ENCODE results near the gene COL26A1.

The COL26A1 gene

GRCh38 chr7:101373812-101374614, 11.3 kb downstream of the COL26A1 start:
- DNase-seq, result no peak

- no peak for DNase-seq
Measured at GRCh38 chr7:101374990-101375389, 12.3 kb downstream of the COL26A1 start.

- no peak for DNase-seq
Measured at GRCh38 chr7:101376601-101377000, 13.9 kb downstream of the COL26A1 start.

- DNase-seq, result no peak
Measured at GRCh38 chr7:101377189-101377736, 14.6 kb downstream of the COL26A1 start.

GRCh38 chr7:101378751-101379174, 16.1 kb downstream of the COL26A1 start:
- DNase-seq, result no peak

GRCh38 chr7:101379302-101379701, 16.6 kb downstream of the COL26A1 start:
- no peak for DNase-seq

GRCh38 chr7:101381549-101382111, 19.0 kb downstream of the COL26A1 start:
- DNase-seq, result no peak

- no peak for DNase-seq
Measured at GRCh38 chr7:101382937-101383336, 20.3 kb downstream of the COL26A1 start.

- DNase-seq, result no peak
Measured at GRCh38 chr7:101386177-101386557, 23.5 kb downstream of the COL26A1 start.

- DNase-seq, result no peak
Measured at GRCh38 chr7:101386558-101387231, 24.0 kb downstream of the COL26A1 start.

GRCh38 chr7:101390901-101391301, 28.2 kb downstream of the COL26A1 start:
- DNase-seq, result no peak

GRCh38 chr7:101391991-101392390, 29.3 kb downstream of the COL26A1 start:
- no peak for DNase-seq

- no peak for DNase-seq
Measured at GRCh38 chr7:101393865-101394264, 31.2 kb downstream of the COL26A1 start.

- no peak for DNase-seq
Measured at GRCh38 chr7:101395376-101395775, 32.7 kb downstream of the COL26A1 start.

- DNase-seq, result no peak
Measured at GRCh38 chr7:101397243-101397642, 34.6 kb downstream of the COL26A1 start.

- DNase-seq, result no peak
Measured at GRCh38 chr7:101397770-101398324, 35.2 kb downstream of the COL26A1 start.

GRCh38 chr7:101398396-101399289, 36.0 kb downstream of the COL26A1 start:
- no peak for DNase-seq

GRCh38 chr7:101399759-101400158, 37.1 kb downstream of the COL26A1 start:
- DNase-seq, result peak in 1 of 2 donors; percentile 53

GRCh38 chr7:101400751-101401150, 38.1 kb downstream of the COL26A1 start:
- no peak for DNase-seq

- DNase-seq, result no peak
Measured at GRCh38 chr7:101401390-101402080, 38.9 kb downstream of the COL26A1 start.

GRCh38 chr7:101402081-101402779, 39.6 kb downstream of the COL26A1 start:
- DNase-seq, result no peak
